Stomach (tissue), 9 donors: Measurements from ENCODE around the gene GRB10. TPM values are rescaled to one million over a fixed set of nuclear protein-coding genes. Genes with fewer than 3 reads are reported as not detected.

Source experiments
- DNase-seq, 2 donors: peaks; one replicate each; pipeline versions ENCODE4 v3.0.0 to v3.0.0-alpha.2; 2013 to 2019
- H3K27ac ChIP-seq, 5 donors: fragments of 200-600 bp in 4 of 5; sonication (generic) in 4 of 5; one replicate each; pipeline ENCODE4 v1.5.1; 2013 to 2019; ENCODE audit warnings: mild to moderate bottlenecking in 1 of 5, moderate library complexity in 1 of 5
- H3K27me3 ChIP-seq, 3 donors: fragments of 200-600 bp; sonication (generic); one replicate each; pipeline ENCODE4 v1.5.1; 2017 to 2019; ENCODE audit warnings: mixed run types in 1 of 3
- H3K36me3 ChIP-seq, 4 donors: fragments of 200-600 bp; sonication (generic); 1 replicate in 3 of 4; 2 replicates in 1 of 4; pipeline ENCODE4 v1.5.1; 2016 to 2019
- H3K4me1 ChIP-seq, 4 donors: fragments of 200-600 bp; sonication (generic); one replicate each; pipeline ENCODE4 v1.5.1; 2016 to 2019
- H3K4me3 ChIP-seq, 4 donors: fragments of 200-600 bp; sonication (generic) in 3 of 4; one replicate each; pipeline ENCODE4 v1.5.1; 2016 to 2019; ENCODE audit warnings: mild to moderate bottlenecking in 1 of 4
- H3K9me3 ChIP-seq, 4 donors: fragments of 200-600 bp; sonication (generic); one replicate each; pipeline ENCODE4 v1.5.1; 2016 to 2019
- CTCF ChIP-seq, 7 experiments: fragments of 450-650 bp in 4 of 7; fragments of 200-600 bp in 3 of 7; sonication (generic) in 3 of 7; IDR thresholded peaks; one replicate each; pipeline ENCODE4 v1.5.1; 2016 to 2019; ENCODE audit warnings: antibody characterized with exemption in 7 of 7, control low read depth in 2 of 7, mild to moderate bottlenecking in 1 of 7
- EP300 ChIP-seq: sonication (generic); formaldehyde crosslinking; IDR thresholded peaks from one replicate; pipeline ENCODE4 v1.6.1; 2017; ENCODE audit warnings: antibody characterized with exemption
- POLR2A ChIP-seq, 4 donors: fragments of 450-650 bp; IDR thresholded peaks; one replicate each; pipeline ENCODE4 v1.6.1; 2016; ENCODE audit warnings: antibody characterized with exemption in 4 of 4, control low read depth in 2 of 4, mild to moderate bottlenecking in 1 of 4, moderate library complexity in 1 of 4
- POLR2AphosphoS5 ChIP-seq, 3 donors: sonication (generic); formaldehyde crosslinking; IDR thresholded peaks; one replicate each; pipeline ENCODE4 v1.6.1; 2016; ENCODE audit warnings: antibody characterized with exemption in 3 of 3
- WGBS, 5 donors: extraction: QIAGEN DNeasy Blood & Tissue Kit in 3 of 5; methylation state at CpG; one replicate each; pipeline versions ENCODE4 v1.1.5 to v1.1.7; 2013 to 2018; 5-methylcytosine and 5-hydroxymethylcytosine counted together
- intact Hi-C: fragments of 100-400 bp; cut with DNase I; formaldehyde crosslinking; loops from one replicate; pipeline ENCODE4 v1.15.1; 2023; ENCODE audit warnings: low total_unique reads
- polyA plus RNA-seq, 3 donors: library from polyadenylated mRNA; stranded (reverse); fragments of 200-250 nt; gene quantifications; one replicate each; pipeline ENCODE4 v1.2.3, GENCODE V29; 2013
- total RNA-seq, 5 donors: library from RNA; depleted of rRNA; stranded (reverse); fragments of >200 nt; gene quantifications; one replicate each; pipeline versions ENCODE4 v1.1.0 to v1.2.3, GENCODE V29; 2014 to 2016
- donor health status: healthy with polysubstance abuse.
- donor health status: Bipolar disorder and iron deficiency.
- donor health status: healthy.

Gene GRB10
- total and polyA plus RNA-seq, 8 donors, result 10.2 to 84.9 (median 49.6) TPM

GRCh38 chr7:50540785-50541579 lies 241.7 kb downstream of the GRB10 start:
- H3K4me3 ChIP-seq, result no peak overlapping the region
- H3K36me3 ChIP-seq, result no peaks in the 10 kb centered on the region
- DNase-seq, result no peak
- TF ChIP-seq CTCF (IDR thresholded peaks at IDR 0.05) (no peak), EP300 (no peak), POLR2AphosphoS5 (IDR thresholded peaks at IDR 0.05) (no peak), POLR2A (IDR thresholded peaks at IDR 0.05) (no peak)
- H3K27me3 ChIP-seq, result no peaks in the 10 kb centered on the region
- H3K9me3 ChIP-seq, result no peaks in the 10 kb centered on the region
- H3K4me1 ChIP-seq, result no peaks in the 10 kb centered on the region
- no peak overlapping the region for H3K27ac ChIP-seq
- intact Hi-C loops, result no loop called here
- WGBS, 5 donors, result 92 to 95% (median 94%) methylated on average over 6 to 9 of the region's 9 CpGs

Other genes starting within 250 kb of the GRB10 start
- gene DDC, start 217.5 kb downstream of the GRB10 start, total RNA-seq, result 10 to 100 TPM in 2 of 5 donors, not detected in 3; 10.3 to 95.0 TPM
- 1 to 10 TPM in 2 of 3 donors, under 1 TPM in 1; 0.95 to 4.7 (median 2.2) TPM for gene DDC, start 217.5 kb downstream of the GRB10 start, polyA plus RNA-seq